GM12864 (cell line): ENCODE data around the gene FANK1.

Experiments used
- DNase-seq: peaks from one replicate; pipeline ENCODE4 v3.0.0-alpha.2; 2011; ENCODE audit warnings: low read depth
- H3K4me3 ChIP-seq: 2 replicates; pipeline ENCODE4 v1.5.1; 2011; ENCODE audit warnings: mild to moderate bottlenecking, low read depth, low read length, control low read depth
- TF ChIP-seq, protein P1 (sequence below): IDR thresholded peaks from 2 replicates; pipeline ENCODE4 v1.5.1; 2011; ENCODE audit warnings: low read depth, mild to moderate bottlenecking, moderate library complexity, low read length, control low read depth, inconsistent platforms; ENCODE audit errors: missing control alignments

FANK1 gene

DNA sequence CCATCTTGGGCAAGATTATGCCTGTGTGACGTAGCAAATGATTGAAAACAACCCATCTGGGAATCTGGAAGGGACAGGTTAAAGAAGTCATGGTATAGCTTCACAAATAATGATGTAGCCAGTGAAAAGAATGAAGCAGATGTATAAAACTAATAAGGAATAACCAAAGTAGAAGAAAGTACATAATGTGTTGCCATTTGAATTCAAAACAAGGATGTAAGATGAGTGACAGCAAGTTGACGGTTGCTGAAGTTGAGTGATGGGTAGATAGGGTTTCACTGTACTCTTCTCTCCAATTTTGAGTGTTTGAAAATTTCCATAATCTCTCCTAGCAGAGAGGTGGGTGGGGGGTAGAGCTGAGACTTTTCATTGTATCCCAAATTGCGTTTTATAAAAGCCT lies 133.6 kb downstream of the FANK1 start:
- no peak for DNase-seq
- TF ChIP-seq, protein P1, sequence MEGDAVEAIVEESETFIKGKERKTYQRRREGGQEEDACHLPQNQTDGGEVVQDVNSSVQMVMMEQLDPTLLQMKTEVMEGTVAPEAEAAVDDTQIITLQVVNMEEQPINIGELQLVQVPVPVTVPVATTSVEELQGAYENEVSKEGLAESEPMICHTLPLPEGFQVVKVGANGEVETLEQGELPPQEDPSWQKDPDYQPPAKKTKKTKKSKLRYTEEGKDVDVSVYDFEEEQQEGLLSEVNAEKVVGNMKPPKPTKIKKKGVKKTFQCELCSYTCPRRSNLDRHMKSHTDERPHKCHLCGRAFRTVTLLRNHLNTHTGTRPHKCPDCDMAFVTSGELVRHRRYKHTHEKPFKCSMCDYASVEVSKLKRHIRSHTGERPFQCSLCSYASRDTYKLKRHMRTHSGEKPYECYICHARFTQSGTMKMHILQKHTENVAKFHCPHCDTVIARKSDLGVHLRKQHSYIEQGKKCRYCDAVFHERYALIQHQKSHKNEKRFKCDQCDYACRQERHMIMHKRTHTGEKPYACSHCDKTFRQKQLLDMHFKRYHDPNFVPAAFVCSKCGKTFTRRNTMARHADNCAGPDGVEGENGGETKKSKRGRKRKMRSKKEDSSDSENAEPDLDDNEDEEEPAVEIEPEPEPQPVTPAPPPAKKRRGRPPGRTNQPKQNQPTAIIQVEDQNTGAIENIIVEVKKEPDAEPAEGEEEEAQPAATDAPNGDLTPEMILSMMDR = no peak
- H3K4me3 ChIP-seq = no peak overlapping the region

DNA sequence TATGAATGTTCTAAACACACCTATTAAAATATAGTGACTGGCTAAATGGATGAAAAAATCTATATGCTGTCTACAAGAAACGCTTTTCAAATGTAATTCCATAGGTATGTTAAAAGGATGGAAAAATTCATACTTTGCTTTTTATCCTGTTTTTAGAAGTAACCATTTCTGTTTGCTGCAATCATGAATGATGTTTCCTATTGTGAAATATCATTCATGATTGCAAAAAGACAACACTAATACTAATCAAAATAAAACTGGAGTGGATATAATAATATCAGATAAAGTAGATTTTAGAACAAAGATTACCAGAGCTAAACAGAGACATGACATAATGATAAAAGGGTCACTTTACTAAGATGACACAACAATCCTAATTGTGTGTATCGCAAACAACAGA lies 138.2 kb downstream of the FANK1 start:
- TF ChIP-seq, protein P1 = no peak
- H3K4me3 ChIP-seq = no peak overlapping the region
- no peak for DNase-seq

DNA sequence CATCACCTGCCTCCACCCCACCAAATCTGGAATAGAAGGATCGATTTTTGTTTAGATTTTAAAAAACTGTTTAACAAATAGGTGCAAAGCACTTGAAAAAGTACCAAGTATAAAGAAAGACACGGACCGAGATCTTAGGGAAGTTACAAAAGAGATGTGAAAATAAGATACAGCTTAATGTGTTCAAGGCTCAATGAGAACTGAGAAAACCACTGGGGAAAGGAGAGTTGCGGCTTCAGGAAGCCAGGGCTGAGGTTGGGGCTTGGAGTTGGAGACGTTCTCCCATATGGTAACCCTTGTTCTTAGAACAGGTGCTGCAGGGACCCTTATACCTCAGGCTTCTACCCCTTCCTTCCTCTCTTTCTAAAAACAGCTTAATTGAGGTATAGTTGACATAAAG lies 140.2 kb downstream of the FANK1 start:
- TF ChIP-seq, protein P1 = no peak
- no peak for DNase-seq
- H3K4me3 ChIP-seq = no peak overlapping the region

DNA sequence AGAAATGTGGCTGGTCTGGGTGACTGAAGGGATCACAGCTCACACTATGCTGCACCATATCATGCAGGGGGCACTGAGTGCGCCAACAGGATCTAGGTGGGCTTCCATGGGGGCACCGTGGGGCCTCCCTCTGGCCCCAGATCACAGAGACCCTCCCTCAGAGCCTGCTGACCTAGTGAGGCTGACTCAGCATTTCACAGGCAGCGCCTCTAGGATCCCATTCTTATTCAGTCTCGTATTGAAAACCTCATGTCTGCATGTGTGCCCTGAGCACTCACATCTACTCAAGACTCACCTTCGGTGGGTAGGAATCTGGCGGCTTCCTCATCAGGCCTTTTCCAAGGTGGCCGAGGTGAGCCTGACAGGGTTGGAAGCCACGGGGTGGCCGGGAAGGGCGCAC lies 141.6 kb downstream of the FANK1 start:
- DNase-seq = no peak
- TF ChIP-seq, protein P1 = no peak
- H3K4me3 ChIP-seq = no peak overlapping the region

DNA sequence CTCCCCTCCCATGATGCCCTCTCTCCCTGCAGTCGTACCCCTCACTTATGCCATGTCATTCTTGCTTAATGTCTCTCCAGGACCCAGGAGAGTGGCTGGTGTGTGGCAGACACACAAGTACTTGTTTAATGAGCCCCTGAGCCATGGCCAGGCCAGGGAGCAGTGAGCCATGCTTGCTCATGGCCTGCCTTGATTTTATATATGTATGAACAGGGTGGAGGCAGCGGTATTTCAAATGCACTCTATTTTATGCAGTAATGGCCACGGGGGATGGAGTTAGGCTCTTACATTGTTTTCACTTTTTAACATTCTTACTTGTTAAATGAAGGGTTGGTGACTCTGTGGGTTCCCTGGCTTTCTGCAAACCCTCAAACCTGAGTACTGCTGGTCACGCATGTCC lies 144.8 kb downstream of the FANK1 start:
- TF ChIP-seq, protein P1 = no peak
- no peak overlapping the region for H3K4me3 ChIP-seq
- DNase-seq = no peak

DNA sequence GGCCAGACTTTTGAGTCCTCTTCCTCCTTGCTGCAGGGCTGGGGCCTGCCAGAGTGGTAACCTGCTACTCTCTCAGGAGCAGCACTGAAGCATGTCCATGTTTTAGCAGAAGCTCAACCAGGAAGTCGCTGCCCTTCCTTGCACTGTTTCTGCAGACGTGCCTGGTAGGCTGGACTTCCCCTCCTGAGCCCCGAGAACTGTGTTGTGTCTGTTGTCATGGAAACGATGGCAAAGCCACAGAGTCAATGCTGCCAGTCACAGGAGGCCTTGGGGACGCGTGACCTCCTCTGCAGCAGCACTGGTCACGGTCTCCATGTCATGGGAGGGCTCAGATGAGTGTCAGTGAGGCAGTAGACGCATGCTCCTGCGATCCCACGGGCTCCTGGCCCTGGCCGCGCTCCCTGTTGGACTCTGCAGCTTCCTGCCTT lies 145.5 kb downstream of the FANK1 start:
- TF ChIP-seq, protein P1 = no peak
- DNase-seq = peak; percentile 81
- no peak overlapping the region for H3K4me3 ChIP-seq

DNA sequence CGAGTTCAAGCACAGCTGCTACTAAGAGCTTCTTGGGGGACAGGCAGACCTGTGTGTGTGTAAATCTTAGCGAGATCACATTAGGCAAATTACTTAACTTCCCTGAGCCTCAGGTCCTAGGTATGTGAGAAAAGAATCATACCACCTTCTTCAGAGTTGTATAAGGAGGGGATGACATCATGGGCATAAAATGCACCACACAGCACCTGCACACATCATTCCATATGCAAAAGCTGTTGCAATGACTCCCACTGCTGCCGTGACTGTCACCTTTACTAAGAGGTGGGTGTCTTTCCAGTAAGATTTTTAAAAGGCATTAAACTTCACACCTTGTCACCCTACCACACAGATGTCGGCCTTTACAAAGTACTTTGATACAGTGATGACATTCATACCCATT lies 146.0 kb downstream of the FANK1 start:
- DNase-seq = no peak
- TF ChIP-seq, protein P1 = no peak
- no peak overlapping the region for H3K4me3 ChIP-seq
